ENCODE measurements around the gene SFXN3.
A peak's percentile ranks its signal among the peaks of the same experiment; 100 is the strongest.

GRCh38 chr10:101041252-101041761, 10.3 kb downstream of the SFXN3 start:
- TF ChIP-seq CTCF (conservative IDR thresholded peaks at IDR 0.05), result peak; percentile 74
- no peak for TF ChIP-seq EZH2 (IDR thresholded peaks at IDR 0.05; ENCODE audit: low read depth)

All from PC-9 (cell line).